ENCODE results near the gene FUT1.

FUT1 gene

GRCh38 chr19:48738557-48739403, 13.7 kb downstream of the FUT1 start:
- H3K4me3 ChIP-seq (ENCODE audit: low read depth, low read length), result peak overlapping the region; percentile 55
- no peak for DNase-seq (ENCODE audit: low read depth)

DNA sequence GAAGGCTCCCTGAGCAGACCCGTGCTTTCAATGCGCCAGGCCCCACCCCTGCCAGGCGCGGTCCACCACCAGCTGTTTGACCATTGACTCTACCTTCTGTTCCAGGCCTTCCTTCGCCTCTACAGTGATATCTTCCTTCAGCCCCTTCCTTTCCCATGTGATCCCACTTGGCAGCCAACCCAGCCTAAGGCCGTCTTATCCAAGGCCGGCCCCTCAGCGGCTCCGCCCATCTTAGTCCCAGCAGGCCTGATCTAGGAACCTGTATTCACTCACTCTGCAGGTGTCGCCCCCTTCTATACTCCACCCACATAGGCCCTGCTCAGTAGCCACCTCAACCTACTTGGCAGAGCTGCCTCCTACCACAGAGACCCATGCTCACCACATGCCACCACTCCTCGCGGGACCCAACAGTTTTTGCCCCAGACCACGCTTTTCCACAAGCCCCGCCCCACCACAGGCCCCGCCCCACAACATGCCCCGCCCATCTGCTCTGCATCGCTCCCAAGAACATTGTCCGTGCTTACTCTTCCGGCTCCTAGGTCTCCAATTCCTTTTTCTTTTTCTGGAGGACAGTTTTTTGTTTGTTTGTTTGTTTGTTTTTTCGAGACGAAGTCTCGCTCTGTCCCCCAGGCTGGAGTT, 15.0 kb downstream of the FUT1 start:
- no peak for DNase-seq (ENCODE audit: low read depth)
- no peak overlapping the region for H3K4me3 ChIP-seq (ENCODE audit: low read depth, low read length)
- TF ChIP-seq CTCF (IDR thresholded peaks at IDR 0.05; ENCODE audit: low read depth, low read length, missing control alignments), result no peak

More at GRCh38 chr19:48738557-48739403, 13.7 kb downstream of the FUT1 start:
- peak; percentile 39 for TF ChIP-seq CTCF (IDR thresholded peaks at IDR 0.05; ENCODE audit: low read depth, low read length, missing control alignments)

DNA sequence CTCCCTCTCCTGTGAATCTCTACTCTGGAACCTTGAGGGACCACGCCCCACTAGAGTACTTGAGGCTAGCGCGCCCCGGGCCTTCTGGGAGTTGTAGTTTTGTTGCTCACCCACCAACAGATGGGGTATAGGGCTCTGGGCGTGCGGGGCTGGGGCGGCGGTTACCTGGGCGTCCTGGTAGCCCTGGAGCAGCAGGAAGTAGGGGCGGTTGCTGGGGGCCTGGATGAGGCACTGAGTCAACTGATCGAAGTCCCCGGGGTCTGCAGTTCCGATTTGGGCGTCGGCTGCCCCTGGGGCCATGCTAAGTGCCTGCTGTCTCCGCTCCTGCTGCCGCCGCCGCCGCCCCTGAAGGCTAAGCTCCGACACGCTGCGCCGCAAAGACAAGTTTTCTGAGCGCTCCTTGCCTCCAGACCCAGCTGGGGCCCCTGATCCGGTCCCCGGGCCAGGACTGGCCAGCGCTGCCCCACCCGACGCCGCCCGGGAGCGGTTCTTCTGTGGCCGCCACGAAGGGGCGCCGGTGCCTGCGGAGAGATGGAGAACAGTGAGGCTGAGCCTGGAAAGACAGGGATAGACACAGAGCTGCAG, 17.3 kb downstream of the FUT1 start:
- DNase-seq (ENCODE audit: low read depth), result no peak
- H3K4me3 ChIP-seq (ENCODE audit: low read depth, low read length), result no peak overlapping the region
- TF ChIP-seq CTCF (IDR thresholded peaks at IDR 0.05; ENCODE audit: low read depth, low read length, missing control alignments), result no peak

DNA sequence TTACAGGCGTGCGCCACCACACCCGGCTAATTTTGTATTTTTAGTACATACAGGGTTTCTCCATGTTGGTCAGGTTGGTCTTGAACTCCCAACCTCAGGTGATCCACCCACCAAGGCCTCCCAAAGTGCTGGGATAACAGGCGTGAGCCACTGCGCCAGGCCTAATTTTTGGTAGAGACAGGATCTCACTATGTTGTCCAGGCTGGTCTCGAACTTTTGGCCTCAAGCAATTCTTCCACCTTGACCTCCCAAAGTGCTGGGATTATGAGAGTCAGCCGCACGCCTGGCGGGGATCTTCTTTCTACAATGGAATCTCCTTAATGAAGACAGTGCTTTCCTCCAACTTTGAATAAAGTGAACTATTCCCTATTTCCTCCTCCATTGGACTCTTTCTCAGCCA, 17.8 kb downstream of the FUT1 start:
- no peak overlapping the region for H3K4me3 ChIP-seq (ENCODE audit: low read depth, low read length)
- no peak for TF ChIP-seq CTCF (IDR thresholded peaks at IDR 0.05; ENCODE audit: low read depth, low read length, missing control alignments)
- DNase-seq (ENCODE audit: low read depth), result no peak

DNA sequence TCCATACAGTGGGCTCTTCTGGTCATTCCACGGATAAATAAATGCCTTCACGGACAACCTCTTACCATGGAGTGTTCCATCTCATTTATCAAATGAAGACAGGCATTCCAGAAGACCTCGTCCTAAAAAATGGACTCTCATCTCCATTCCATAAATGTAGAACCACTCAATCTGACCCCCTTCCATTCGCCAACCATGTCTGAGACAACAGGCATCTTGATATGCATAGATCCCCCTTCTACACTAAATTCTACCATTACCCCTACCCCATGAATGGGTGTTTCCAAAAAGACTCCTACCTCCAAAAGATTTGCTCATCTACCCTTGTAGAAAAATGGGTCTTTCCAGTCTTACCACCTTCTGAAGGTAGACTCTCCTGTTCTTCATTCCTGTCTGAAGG, 21.0 kb downstream of the FUT1 start:
- TF ChIP-seq CTCF (IDR thresholded peaks at IDR 0.05; ENCODE audit: low read depth, low read length, missing control alignments), result no peak
- DNase-seq (ENCODE audit: low read depth), result no peak
- no peak overlapping the region for H3K4me3 ChIP-seq (ENCODE audit: low read depth, low read length)

DNA sequence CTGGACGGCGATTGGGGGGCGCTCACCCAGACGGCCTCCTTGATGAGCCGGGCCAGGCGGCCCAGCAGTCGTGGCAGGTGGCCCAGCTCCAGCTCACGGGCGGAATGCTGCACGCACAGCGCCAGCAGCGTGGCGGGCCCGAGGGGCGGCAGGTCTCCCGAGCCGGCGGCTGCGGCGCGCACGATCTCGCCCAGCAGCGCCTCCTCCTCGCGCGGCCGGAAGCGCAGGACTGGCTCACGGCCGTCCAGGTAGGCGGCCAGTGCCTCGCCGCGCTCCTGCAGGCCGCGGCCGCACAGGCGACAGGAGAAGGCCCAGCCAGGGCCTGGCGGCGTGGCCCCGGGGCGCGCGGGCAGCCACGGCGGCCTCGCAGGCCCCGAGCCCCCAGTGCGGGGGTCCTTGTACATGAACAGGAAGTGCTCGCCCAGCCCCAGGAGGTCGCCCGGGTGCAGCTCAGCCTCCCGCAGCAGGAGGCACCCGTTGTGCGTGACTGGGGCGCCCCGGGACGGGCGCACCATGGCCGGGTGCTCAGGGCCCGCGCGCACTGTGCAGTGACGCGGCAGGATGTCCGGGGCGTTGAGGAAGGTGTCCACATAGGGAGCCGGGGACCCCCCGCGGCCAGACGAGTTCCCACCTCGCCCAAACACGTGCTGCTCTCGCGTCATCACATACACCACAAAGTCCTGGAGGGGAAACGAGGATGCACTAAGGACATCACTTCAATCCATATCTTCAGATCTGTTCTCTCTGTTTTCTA, 23.4 kb downstream of the FUT1 start:
- H3K4me3 ChIP-seq (ENCODE audit: low read depth, low read length), result no peak overlapping the region
- TF ChIP-seq CTCF (IDR thresholded peaks at IDR 0.05; ENCODE audit: low read depth, low read length, missing control alignments), result no peak
- DNase-seq (ENCODE audit: low read depth), result no peak

All from GM12864 (cell line).